Hair follicular keratinocyte (primary cell): ENCODE results near the gene ACTG2. TPM values are rescaled to one million over a fixed set of nuclear protein-coding genes. Genes with fewer than 3 reads are reported as not detected.

ENCODE experiments used
- total RNA-seq: library from RNA; depleted of rRNA; stranded (reverse); fragments of >200 nt; gene quantifications from 2 replicates; pipeline ENCODE4 v1.2.3, GENCODE V29; 2015

ACTG2 gene
- 0.15 TPM in 1 of 2 replicates, not detected in the other for total RNA-seq

GRCh38 chr2:73892631-73893329 is at the start of gene ACTG2:
Gene ACTG2, plus strand, starts transcription at chr2:73893008. Its CDS starts 8,304 bp downstream, at chr2:73901312.

GRCh38 chr2:73926493-73927327 is 33.9 kb downstream of the ACTG2 start, which contains the start of gene DGUOK:
Gene DGUOK, plus strand, starts transcription at chr2:73926880. Its CDS starts 31 bp downstream, at chr2:73926911.

Other genes with a start within 250 kb of the ACTG2 start
- 28.1 and 55.5 TPM in 2 replicates for gene TPRKB, start 155.7 kb upstream of the ACTG2 start, total RNA-seq
- gene DUSP11, start 112.9 kb upstream of the ACTG2 start, total RNA-seq = 42.6 and 50.2 TPM in 2 replicates
- gene C2orf78, start 108.8 kb upstream of the ACTG2 start, total RNA-seq = not detected in 2 replicates
- gene STAMBP, start 64.0 kb upstream of the ACTG2 start, total RNA-seq = 64.4 and 81.2 TPM in 2 replicates
- gene DGUOK, start 33.9 kb downstream of the ACTG2 start, total RNA-seq = 85.1 and 105 TPM in 2 replicates
- gene TET3, start 91.9 kb downstream of the ACTG2 start, total RNA-seq = 2.7 and 3.5 TPM in 2 replicates